Colonic mucosa (tissue), 4 donors: ENCODE data around the gene METTL17. TPM values are rescaled to one million over a fixed set of nuclear protein-coding genes. Genes with fewer than 3 reads are reported as not detected.
"Not testable (repeated sequence)": the region's sequence is repeated elsewhere in the genome, so short reads cannot be mapped to it uniquely, and the experiment has no call there.

Experiments
- DNase-seq: peaks from one replicate; pipeline ENCODE4 v3.0.0-alpha.2; 2020
- H3K27ac ChIP-seq: fragments of 200-600 bp; one replicate; pipeline ENCODE4 v1.8.0; 2021
- H3K27me3 ChIP-seq: fragments of 200-600 bp; one replicate; pipeline ENCODE4 v1.8.0; 2021
- H3K36me3 ChIP-seq: fragments of 200-600 bp; one replicate; pipeline ENCODE4 v1.8.0; 2021
- H3K4me1 ChIP-seq: fragments of 200-600 bp; one replicate; pipeline ENCODE4 v1.8.0; 2021; ENCODE audit warnings: mild to moderate bottlenecking
- H3K4me3 ChIP-seq: fragments of 200-600 bp; one replicate; pipeline ENCODE4 v1.8.0; 2021
- H3K9ac ChIP-seq, 2 donors: one replicate each; pipeline ENCODE4 v1.7.0; 2013; ENCODE audit warnings: control low read depth in 2 of 2, low read depth in 2 of 2, low read length in 2 of 2
- H3K9me3 ChIP-seq: fragments of 200-600 bp; one replicate; pipeline ENCODE4 v1.8.0; 2021
- CTCF ChIP-seq: fragments of 200-600 bp; IDR thresholded peaks from one replicate; pipeline ENCODE4 v1.8.0; 2022; ENCODE audit warnings: antibody characterized with exemption, mild to moderate bottlenecking
- intact Hi-C: fragments of 100-400 bp; cut with DNase I; formaldehyde crosslinking; loops from one replicate; pipeline ENCODE4 v1.14.1; 2022
- total RNA-seq, 2 donors: library from RNA; stranded (reverse); fragmentation: NEBNext Ultra II Directional in 1 of 2; extraction: Animal tissue kit (Norgen Biotek cat#: 25700) in 1 of 2; gene quantifications; one replicate each; pipeline ENCODE4 v1.2.1, GENCODE V29; 2021
- donor health status: healthy.
- donor health status: DM: no; HTN: no; CAD: no.
- donor health status: DM: no; HTN: no; CAD: no.

The METTL17 gene
- total RNA-seq, 2 donors from 2014 or later = 59.6 to 79.3 TPM

- H3K4me3 ChIP-seq = no peak overlapping the region
- no peaks in the 10 kb centered on the region for H3K36me3 ChIP-seq
- TF ChIP-seq CTCF = peak; percentile 59
- peaks cover 6% of the 10 kb centered on the region for H3K4me1 ChIP-seq
- no peaks in the 10 kb centered on the region for H3K9me3 ChIP-seq
- DNase-seq = peak; percentile 62
- H3K27ac ChIP-seq = peak overlapping the region; percentile 69
- no peaks in the 10 kb centered on the region for H3K27me3 ChIP-seq
- intact Hi-C loops = loop anchor here (2.0 to 10.0 kb wide), 2 partner anchors 25 to 185 kb away; no protein-coding TSS in a partner anchor
- peak overlapping the region in 1 of 2 donors; percentile 30 for H3K9ac ChIP-seq
Measured at GRCh38 chr14:21039585-21040369, 50.0 kb downstream of the METTL17 start.

DNA sequence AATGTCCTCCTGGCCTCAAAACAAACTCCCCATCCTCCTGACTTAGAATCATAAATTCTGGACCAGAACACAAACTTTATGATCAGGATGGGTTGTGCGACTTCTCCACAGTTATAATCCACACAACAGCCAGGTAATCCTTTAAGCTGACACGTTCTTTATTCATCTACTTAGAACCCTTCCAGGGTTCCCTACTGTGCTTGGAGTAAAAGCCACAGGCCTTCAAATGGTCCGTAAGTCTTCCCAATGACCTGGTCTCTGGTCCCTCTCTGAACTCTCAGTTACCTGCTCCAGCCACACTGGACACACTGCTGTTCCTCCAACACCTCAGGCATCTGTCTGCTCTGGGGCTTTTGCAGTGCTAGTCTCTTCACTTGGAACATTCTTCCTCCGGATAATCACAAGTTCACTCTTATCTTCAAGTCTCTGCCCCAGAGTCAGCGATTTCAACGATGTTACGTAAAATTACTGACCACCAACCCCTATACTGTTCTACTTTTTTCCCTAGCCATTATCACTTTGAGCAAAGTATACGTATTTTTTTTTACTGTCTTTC, 50.7 kb downstream of the METTL17 start:
- Histone ChIP-seq H3K9me3 (no peaks in the 10 kb centered on the region), H3K4me3 (no peak overlapping the region), H3K4me1 (peaks cover 6% of the 10 kb centered on the region), H3K9ac (no peak overlapping the region), H3K27me3 (no peaks in the 10 kb centered on the region), H3K36me3 (no peaks in the 10 kb centered on the region), H3K27ac (no peak overlapping the region)
- DNase-seq = no peak
- TF ChIP-seq CTCF = no peak
- intact Hi-C loops = loop anchor here (2.0 kb wide), 1 partner anchor 26 kb away; no protein-coding TSS in a partner anchor

- not testable (repeated sequence) for DNase-seq, H3K4me1 ChIP-seq, H3K36me3 ChIP-seq, H3K27ac ChIP-seq, H3K27me3 ChIP-seq, H3K4me3 ChIP-seq, H3K9ac ChIP-seq, H3K9me3 ChIP-seq
- intact Hi-C loops = loop anchor here (2.0 kb wide), 1 partner anchor 26 kb away; no protein-coding TSS in a partner anchor
Measured at GRCh38 chr14:21040941-21041340, 51.2 kb downstream of the METTL17 start.

DNA sequence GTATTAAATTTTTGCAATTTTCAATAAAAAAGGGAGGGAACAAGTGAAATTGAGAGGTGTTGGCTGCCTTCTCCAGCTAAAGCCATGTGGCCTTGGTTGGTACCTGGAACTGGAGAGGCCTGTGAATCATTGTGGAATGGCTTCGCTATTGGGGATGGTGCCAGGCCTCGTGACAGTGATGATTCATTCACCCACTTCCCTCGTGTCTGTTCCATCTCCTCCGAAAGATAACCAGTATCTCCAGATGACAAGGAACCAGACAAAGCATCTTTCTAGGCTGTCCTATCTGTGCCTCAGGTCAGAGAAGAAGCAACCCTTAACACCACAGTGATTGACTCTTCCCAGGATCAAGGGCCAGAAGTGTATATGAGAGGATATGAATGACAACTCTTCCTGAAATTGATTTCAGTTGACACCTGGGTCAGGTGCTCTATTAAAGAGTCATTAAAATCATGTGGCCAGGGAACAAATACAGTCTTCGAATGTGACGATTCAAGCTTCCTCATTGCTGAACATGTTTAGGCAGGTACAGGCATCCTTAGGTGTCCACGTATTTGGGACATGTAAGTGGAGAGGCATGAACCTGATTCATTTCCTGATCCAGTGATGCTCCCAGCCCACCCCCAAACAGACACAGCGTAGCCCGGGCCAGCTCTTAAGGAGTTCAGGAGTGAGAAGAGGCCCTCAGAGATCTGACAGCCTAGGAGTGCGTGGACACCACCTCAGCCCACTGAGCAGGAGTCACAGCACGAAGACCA, 52.1 kb downstream of the METTL17 start, which contains the start of gene RNASE7:
RNASE7 (plus strand) TSS at position 687 of the 758 bp plus-strand sequence. CDS start 631 bp downstream, outside the sequence.
- no peak within 1 kb of the TSS for H3K27ac ChIP-seq
- intact Hi-C loops = loop anchor here (2.0 kb wide), 1 partner anchor 27 kb away; no protein-coding TSS in a partner anchor
- no peak for DNase-seq
- no peak for TF ChIP-seq CTCF
- no peaks in the 10 kb centered on the region for H3K27me3 ChIP-seq
- no peaks in the 10 kb centered on the region for H3K36me3 ChIP-seq
- H3K4me1 ChIP-seq = peaks cover 6% of the 10 kb centered on the region
- peak within 1 kb of the TSS in 1 of 2 donors; percentile 16 for H3K9ac ChIP-seq
- no peak within 1 kb of the TSS for H3K4me3 ChIP-seq
- no peaks in the 10 kb centered on the region for H3K9me3 ChIP-seq

- H3K27me3 ChIP-seq = no peaks in the 10 kb centered on the region
- no peak for DNase-seq
- peaks cover 6% of the 10 kb centered on the region for H3K4me1 ChIP-seq
- H3K27ac ChIP-seq = no peak overlapping the region
- TF ChIP-seq CTCF = no peak
- intact Hi-C loops = no loop called here
- peak overlapping the region in 1 of 2 donors; percentile 16 for H3K9ac ChIP-seq
- H3K36me3 ChIP-seq = no peaks in the 10 kb centered on the region
- no peak overlapping the region for H3K4me3 ChIP-seq
- H3K9me3 ChIP-seq = no peaks in the 10 kb centered on the region
Measured at GRCh38 chr14:21042918-21043317, 53.1 kb downstream of the METTL17 start.
